Dendritic cell treated with granulocyte-macrophage colony-stimulating factor and Interleukin-4, amounts not matched to agents 40 ng/mL and 50 ng/mL, for 4 days (primary cell): ENCODE data around the gene PPP1R12B.
"Not testable (repeated sequence)": the region's sequence is repeated elsewhere in the genome, so short reads cannot be mapped to it uniquely, and the experiment has no call there.

Source experiments
- H3K27ac Mint-ChIP-seq: one replicate; pipeline ENCODE4 v1.8.0; 2022; ENCODE audit warnings: mild to moderate bottlenecking, mixed read lengths
- H3K27me3 Mint-ChIP-seq: one replicate; pipeline ENCODE4 v1.8.0; 2022; ENCODE audit warnings: mild to moderate bottlenecking, mixed read lengths
- H3K36me3 Mint-ChIP-seq: one replicate; pipeline ENCODE4 v1.8.0; 2022; ENCODE audit warnings: low read depth, mixed read lengths
- H3K4me1 Mint-ChIP-seq: one replicate; pipeline ENCODE4 v1.8.0; 2022; ENCODE audit warnings: low read depth, mixed read lengths
- H3K4me3 Mint-ChIP-seq: one replicate; pipeline ENCODE4 v1.8.0; 2022; ENCODE audit warnings: mild to moderate bottlenecking, moderate library complexity, mixed read lengths
- H3K9me3 Mint-ChIP-seq: one replicate; pipeline ENCODE4 v1.8.0; 2022; ENCODE audit warnings: mixed read lengths
- intact Hi-C: fragments of 100-400 bp; cut with micrococcal nuclease; formaldehyde crosslinking; loops from one replicate; pipeline ENCODE4 v1.15.0; 2022

PPP1R12B gene

DNA sequence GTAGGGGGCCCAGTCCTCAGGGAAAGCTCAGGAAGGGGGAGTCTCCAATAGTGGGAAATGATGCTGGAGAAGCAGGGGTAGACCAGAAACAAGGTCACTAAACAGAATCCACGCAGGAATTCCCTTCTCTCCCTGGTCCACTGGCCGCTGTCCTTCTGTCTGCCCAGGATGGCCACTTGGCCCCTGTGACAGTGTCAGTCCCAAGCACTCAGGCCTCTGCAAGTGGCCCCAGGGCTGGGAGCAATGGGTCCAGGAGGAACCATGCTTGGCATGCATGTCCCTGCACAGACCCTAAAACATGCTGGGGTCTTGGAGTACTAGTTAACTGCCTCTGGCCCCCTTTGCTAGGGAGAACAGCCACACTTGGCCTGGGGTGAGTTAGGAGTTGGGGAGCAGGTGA lies 271.5 kb downstream of the PPP1R12B start:
- H3K36me3 Mint-ChIP-seq, H3K9me3 Mint-ChIP-seq, H3K27me3 Mint-ChIP-seq, H3K27ac Mint-ChIP-seq, intact Hi-C loops, H3K4me3 Mint-ChIP-seq: not testable (repeated sequence)
- H3K4me1 Mint-ChIP-seq, result peaks cover 37% of the 10 kb centered on the region

GRCh38 chr1:202621446-202621845 lies 272.9 kb downstream of the PPP1R12B start:
- Mint-ChIP-seq H3K4me3 (no peak overlapping the region), H3K27ac (no peak overlapping the region), H3K36me3 (no peaks in the 10 kb centered on the region), H3K9me3 (no peaks in the 10 kb centered on the region), H3K27me3 (peaks cover 2% of the 10 kb centered on the region), H3K4me1 (peaks cover 23% of the 10 kb centered on the region)
- intact Hi-C loops, result no loop called here

GRCh38 chr1:202622388-202622787 lies 273.9 kb downstream of the PPP1R12B start:
- Mint-ChIP-seq H3K36me3 (no peaks in the 10 kb centered on the region), H3K9me3 (no peaks in the 10 kb centered on the region), H3K4me3 (no peak overlapping the region), H3K4me1 (peaks cover 13% of the 10 kb centered on the region), H3K27ac (no peak overlapping the region), H3K27me3 (peaks cover 11% of the 10 kb centered on the region)
- intact Hi-C loops, result no loop called here

- H3K4me1 Mint-ChIP-seq, result peaks cover 9% of the 10 kb centered on the region
- no peak overlapping the region for H3K4me3 Mint-ChIP-seq
- no peak overlapping the region for H3K27ac Mint-ChIP-seq
- intact Hi-C loops, result no loop called here
- H3K27me3 Mint-ChIP-seq, result peaks cover 18% of the 10 kb centered on the region
- H3K36me3 Mint-ChIP-seq, result no peaks in the 10 kb centered on the region
- no peaks in the 10 kb centered on the region for H3K9me3 Mint-ChIP-seq
These were observed 274.6 kb downstream of the PPP1R12B start for GRCh38 chr1:202623075-202623474.

DNA sequence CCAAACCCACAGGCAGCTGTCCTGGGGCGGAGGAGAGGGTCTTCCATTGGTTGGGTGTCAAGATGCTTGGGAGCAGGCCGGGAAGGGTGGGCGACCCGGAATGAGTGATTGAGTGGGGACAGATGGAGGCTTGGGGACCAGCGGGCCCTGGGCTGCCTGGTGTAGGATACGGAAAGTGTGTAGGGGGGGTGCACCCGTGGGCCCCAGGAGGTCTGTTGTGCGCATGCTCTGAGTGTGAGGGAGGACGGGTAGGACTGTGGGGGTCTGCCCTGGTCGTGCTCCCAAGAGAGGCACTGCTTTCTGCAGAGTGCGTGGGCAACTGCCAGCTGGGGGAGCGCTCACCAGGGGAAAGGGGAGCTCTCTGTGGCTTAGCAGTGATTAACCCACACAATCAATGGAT lies 275.0 kb downstream of the PPP1R12B start:
- peaks cover 22% of the 10 kb centered on the region for H3K27me3 Mint-ChIP-seq
- H3K4me1 Mint-ChIP-seq, result peaks cover 10% of the 10 kb centered on the region
- H3K4me3 Mint-ChIP-seq, H3K27ac Mint-ChIP-seq, H3K36me3 Mint-ChIP-seq, H3K9me3 Mint-ChIP-seq, intact Hi-C loops: not testable (repeated sequence)

DNA sequence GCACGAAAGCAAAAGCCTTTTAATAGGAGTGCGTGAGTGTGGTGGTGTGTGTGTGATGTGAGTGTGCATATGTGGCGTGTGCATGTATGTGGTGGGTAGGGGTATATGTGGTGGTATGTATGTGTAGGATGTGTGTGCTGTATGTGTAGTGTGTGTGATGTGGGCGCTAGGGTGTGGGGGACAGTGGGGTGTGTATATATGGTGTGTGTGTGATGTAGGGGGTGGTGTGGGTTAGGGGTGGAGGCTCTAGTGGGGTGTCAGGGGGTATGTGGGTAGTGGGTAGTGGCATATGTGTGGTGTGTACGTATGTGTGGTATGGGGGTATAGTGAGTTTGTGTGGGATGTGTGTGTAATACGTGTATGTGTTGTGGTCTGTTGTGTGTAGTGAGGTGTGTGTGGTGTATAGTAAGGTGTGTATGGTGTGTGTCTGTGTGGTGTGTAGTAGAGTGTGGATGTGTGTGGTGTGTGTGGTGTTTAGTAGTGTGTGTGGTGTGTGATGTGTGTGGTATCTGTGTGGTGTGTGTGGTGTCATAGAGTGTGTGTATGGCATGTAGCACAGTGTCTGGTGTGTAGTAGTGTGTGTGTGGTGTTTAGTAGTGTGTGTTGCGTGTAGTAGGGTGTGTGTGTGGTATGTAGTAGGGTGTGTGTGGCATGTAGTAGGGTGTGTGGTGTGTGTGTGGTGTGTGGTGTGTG lies 275.7 kb downstream of the PPP1R12B start:
- Mint-ChIP-seq H3K9me3 (no peaks in the 10 kb centered on the region), H3K4me1 (peaks cover 18% of the 10 kb centered on the region), H3K27me3 (peaks cover 27% of the 10 kb centered on the region), H3K27ac (no peak overlapping the region), H3K4me3 (no peak overlapping the region), H3K36me3 (no peaks in the 10 kb centered on the region)
- intact Hi-C loops, result no loop called here

- Mint-ChIP-seq H3K27me3 (peaks cover 31% of the 10 kb centered on the region), H3K36me3 (no peaks in the 10 kb centered on the region), H3K4me1 (peaks cover 20% of the 10 kb centered on the region), H3K27ac (no peak overlapping the region), H3K9me3 (no peaks in the 10 kb centered on the region), H3K4me3 (no peak overlapping the region)
- intact Hi-C loops, result no loop called here
These were observed 276.2 kb downstream of the PPP1R12B start for GRCh38 chr1:202624781-202625108.

- intact Hi-C loops, result no loop called here
- no peaks in the 10 kb centered on the region for H3K9me3 Mint-ChIP-seq
- no peaks in the 10 kb centered on the region for H3K36me3 Mint-ChIP-seq
- no peak overlapping the region for H3K4me3 Mint-ChIP-seq
- H3K27me3 Mint-ChIP-seq, result peaks cover 40% of the 10 kb centered on the region
- H3K27ac Mint-ChIP-seq, result no peak overlapping the region
- H3K4me1 Mint-ChIP-seq, result peaks cover 22% of the 10 kb centered on the region
These were observed 277.2 kb downstream of the PPP1R12B start for GRCh38 chr1:202625416-202626360.

GRCh38 chr1:202627036-202627435 lies 278.5 kb downstream of the PPP1R12B start:
- H3K9me3 Mint-ChIP-seq, H3K27ac Mint-ChIP-seq, H3K36me3 Mint-ChIP-seq, intact Hi-C loops, H3K4me3 Mint-ChIP-seq: not testable (repeated sequence)
- peaks cover 54% of the 10 kb centered on the region for H3K27me3 Mint-ChIP-seq
- peaks cover 35% of the 10 kb centered on the region for H3K4me1 Mint-ChIP-seq

DNA sequence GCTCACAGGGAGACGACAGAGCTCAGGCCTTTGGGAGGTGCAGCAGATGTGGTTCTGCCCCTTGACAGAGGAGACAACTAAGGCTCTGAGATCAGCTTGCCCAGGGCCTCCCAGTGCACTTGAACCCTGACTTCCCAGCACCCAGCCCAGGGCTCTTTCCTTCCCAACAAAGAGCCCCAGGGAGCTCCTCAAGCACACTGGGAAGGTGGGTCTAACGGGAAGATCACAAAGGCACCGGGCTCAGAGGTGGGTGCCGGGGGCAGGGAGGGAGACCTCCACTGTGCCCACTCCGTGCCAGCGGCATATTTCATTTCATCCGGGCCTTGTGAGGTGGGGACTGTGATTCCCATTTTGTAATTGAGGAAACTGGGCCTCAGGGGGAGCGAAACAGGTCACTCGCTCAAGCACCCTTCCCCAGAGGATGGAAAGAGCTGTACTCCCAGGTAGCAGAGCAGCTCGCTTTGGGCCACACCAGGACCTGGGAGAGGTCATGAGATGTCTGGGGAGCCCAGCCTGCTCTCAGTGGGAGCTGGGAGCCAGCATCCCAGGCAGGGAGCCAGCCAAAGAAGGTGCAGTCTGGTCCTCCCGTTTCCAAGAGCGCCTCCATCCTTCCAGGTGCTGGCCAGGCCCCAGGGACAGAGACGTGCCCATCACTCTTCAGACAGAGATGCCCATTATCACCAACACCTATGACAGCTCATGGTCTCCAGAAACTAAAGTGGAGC lies 279.5 kb downstream of the PPP1R12B start:
- peaks cover 40% of the 10 kb centered on the region for H3K4me1 Mint-ChIP-seq
- intact Hi-C loops, result no loop called here
- H3K27me3 Mint-ChIP-seq, result peaks cover 64% of the 10 kb centered on the region

GRCh38 chr1:202628646-202629215 lies 280.2 kb downstream of the PPP1R12B start:
- peaks cover 71% of the 10 kb centered on the region for H3K27me3 Mint-ChIP-seq
- no peak overlapping the region for H3K4me3 Mint-ChIP-seq
- intact Hi-C loops, result no loop called here
- no peaks in the 10 kb centered on the region for H3K9me3 Mint-ChIP-seq
- H3K27ac Mint-ChIP-seq, result no peak overlapping the region
- H3K4me1 Mint-ChIP-seq, result peaks cover 33% of the 10 kb centered on the region
- no peaks in the 10 kb centered on the region for H3K36me3 Mint-ChIP-seq

More for the DNA sequence above, 279.5 kb downstream of the PPP1R12B start:
- H3K27ac Mint-ChIP-seq, result no peak overlapping the region
- no peaks in the 10 kb centered on the region for H3K9me3 Mint-ChIP-seq
- H3K36me3 Mint-ChIP-seq, result no peaks in the 10 kb centered on the region
- H3K4me3 Mint-ChIP-seq, result no peak overlapping the region

DNA sequence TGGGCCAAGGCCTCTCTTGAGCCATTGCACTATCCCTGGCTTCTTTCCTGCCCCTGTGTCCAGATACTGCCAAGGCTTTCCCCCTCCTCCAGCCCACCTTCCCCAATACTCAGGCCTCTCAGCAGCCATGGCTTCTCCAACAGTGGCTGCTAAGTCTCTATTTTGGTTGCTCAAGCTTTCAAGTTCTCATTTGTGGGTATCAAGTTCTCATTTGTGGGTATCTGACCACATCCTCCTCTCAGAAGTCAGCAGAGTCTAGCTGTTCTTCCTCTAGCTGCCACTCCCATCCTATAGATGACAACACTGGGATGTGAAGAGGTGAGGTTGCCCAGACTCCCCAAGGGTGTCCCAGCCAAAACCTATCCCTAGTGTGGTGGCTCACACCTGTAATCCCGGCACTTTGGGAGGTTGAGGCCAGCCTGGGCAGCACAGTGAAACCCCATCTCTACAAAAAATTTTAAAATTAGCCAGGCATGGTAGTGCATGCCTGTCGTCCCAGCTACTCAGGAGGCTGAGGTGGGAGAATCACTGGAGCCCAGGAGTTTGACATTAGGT lies 280.8 kb downstream of the PPP1R12B start:
- H3K27ac Mint-ChIP-seq, H3K9me3 Mint-ChIP-seq, H3K36me3 Mint-ChIP-seq, H3K4me3 Mint-ChIP-seq, intact Hi-C loops: not testable (repeated sequence)
- H3K27me3 Mint-ChIP-seq, result peaks cover 77% of the 10 kb centered on the region
- H3K4me1 Mint-ChIP-seq, result peaks cover 33% of the 10 kb centered on the region

- intact Hi-C loops, H3K27ac Mint-ChIP-seq, H3K9me3 Mint-ChIP-seq, H3K4me3 Mint-ChIP-seq, H3K36me3 Mint-ChIP-seq: not testable (repeated sequence)
- Mint-ChIP-seq H3K27me3 (peaks cover 84% of the 10 kb centered on the region), H3K4me1 (peaks cover 33% of the 10 kb centered on the region)
These were observed 281.6 kb downstream of the PPP1R12B start for GRCh38 chr1:202630096-202630495.
